B cell (primary cell): ENCODE data around the gene CCDC88C.

Source experiments
- CTCF ChIP-seq: fragments of 200-600 bp; IDR thresholded peaks from one replicate; pipeline ENCODE4 v1.8.0; 2022; ENCODE audit warnings: antibody characterized with exemption, mild to moderate bottlenecking
- EZH2 ChIP-seq: IDR thresholded peaks from 2 replicates; pipeline ENCODE4 v1.6.1; 2012; ENCODE audit warnings: borderline replicate concordance, low read depth, mild to moderate bottlenecking, moderate library complexity, low read length; ENCODE audit not compliant: insufficient read depth, poor library complexity, severe bottlenecking

- no peak for TF ChIP-seq CTCF
- TF ChIP-seq EZH2, result no peak
These were observed 187.1 kb downstream of the CCDC88C start for GRCh38 chr14:91230397-91231035.
